Activated naive CD4-positive, alpha-beta T cell treated with anti-CD3 and anti-CD28 coated beads, Interleukin-2, amount 50 U/mL, for 72 hours (primary cell): ENCODE data around the gene SNX27. TPM values are rescaled to one million over a fixed set of nuclear protein-coding genes. Genes with fewer than 3 reads are reported as not detected.
"Not testable (repeated sequence)": the region's sequence is repeated elsewhere in the genome, so short reads cannot be mapped to it uniquely, and the experiment has no call there.

Experiments
- ATAC-seq, 2 donors: fragments of 150-1000 bp; cut with Tn5 transposase; 2 replicates each; pipeline ENCODE4 v1.10.0; 2021; ENCODE audit warnings: mild to moderate bottlenecking in 2 of 2, moderate library complexity in 2 of 2
- DNase-seq, 2 donors: peaks; one replicate each; pipeline ENCODE4 v3.0.0; 2021 to 2022; ENCODE audit warnings: low spot score in 2 of 2
- H3K27ac Mint-ChIP-seq, 2 donors: one replicate each; pipeline ENCODE4 v1.8.0; 2022; ENCODE audit warnings: mild to moderate bottlenecking in 2 of 2, mixed read lengths in 2 of 2
- H3K36me3 Mint-ChIP-seq, 2 donors: one replicate each; pipeline ENCODE4 v1.8.0; 2022; ENCODE audit warnings: mixed read lengths in 2 of 2
- H3K9me3 Mint-ChIP-seq, 2 donors: one replicate each; pipeline ENCODE4 v1.8.0; 2022; ENCODE audit warnings: mixed read lengths in 2 of 2
- total RNA-seq, 2 donors: library from RNA; stranded (reverse); gene quantifications; one replicate each; pipeline ENCODE4 v1.2.3, GENCODE V29; 2022

SNX27 gene
- total RNA-seq, 2 donors from 2014 or later = 24.3 to 34.4 TPM

GRCh38 chr1:151668090-151668489 is 56.2 kb downstream of the SNX27 start:
- H3K27ac Mint-ChIP-seq = no peak overlapping the region
- H3K9me3 Mint-ChIP-seq = no peaks in the 10 kb centered on the region
- no peak for DNase-seq
- peaks cover 13 to 16% of the 10 kb centered on the region in 2 donors for H3K36me3 Mint-ChIP-seq
- no peak for ATAC-seq

GRCh38 chr1:151670036-151670675 is 58.3 kb downstream of the SNX27 start:
- not testable (repeated sequence) for H3K27ac Mint-ChIP-seq, DNase-seq, ATAC-seq, H3K9me3 Mint-ChIP-seq
- H3K36me3 Mint-ChIP-seq = peaks cover 13 to 16% of the 10 kb centered on the region in 2 donors

- no peaks in the 10 kb centered on the region for H3K9me3 Mint-ChIP-seq
- H3K36me3 Mint-ChIP-seq = peaks cover 13% of the 10 kb centered on the region in 2 donors
- no peak for DNase-seq
- H3K27ac Mint-ChIP-seq = no peak overlapping the region
- ATAC-seq = no peak
These were observed 61.6 kb downstream of the SNX27 start for GRCh38 chr1:151673407-151673806.

GRCh38 chr1:151680391-151680790 is 68.5 kb downstream of the SNX27 start:
- Mint-ChIP-seq H3K27ac (peak overlapping the region in 1 of 2 donors; percentile 29), H3K36me3 (no peaks in the 10 kb centered on the region), H3K9me3 (no peaks in the 10 kb centered on the region)
- ATAC-seq = no peak
- DNase-seq = no peak

- H3K9me3 Mint-ChIP-seq = no peaks in the 10 kb centered on the region
- no peak for DNase-seq
- ATAC-seq = no peak
- no peak overlapping the region for H3K27ac Mint-ChIP-seq
- no peaks in the 10 kb centered on the region for H3K36me3 Mint-ChIP-seq
These were observed 69.0 kb downstream of the SNX27 start for GRCh38 chr1:151680826-151681225.

- Mint-ChIP-seq H3K36me3 (no peaks in the 10 kb centered on the region), H3K27ac (peak overlapping the region; percentile 1), H3K9me3 (no peaks in the 10 kb centered on the region)
- DNase-seq (no peak), ATAC-seq (no peak)
These were observed 70.1 kb downstream of the SNX27 start for GRCh38 chr1:151681923-151682322.

GRCh38 chr1:151682901-151683300 is 71.1 kb downstream of the SNX27 start:
- H3K36me3 Mint-ChIP-seq = not testable (repeated sequence)

GRCh38 chr1:151684128-151684527 is 72.3 kb downstream of the SNX27 start:
- no peak for DNase-seq
- no peak overlapping the region for H3K27ac Mint-ChIP-seq
- H3K36me3 Mint-ChIP-seq = no peaks in the 10 kb centered on the region

More at GRCh38 chr1:151682901-151683300, 71.1 kb downstream of the SNX27 start:
- not testable (repeated sequence) for DNase-seq, ATAC-seq, H3K27ac Mint-ChIP-seq, H3K9me3 Mint-ChIP-seq

GRCh38 chr1:151686561-151686960 is 74.7 kb downstream of the SNX27 start:
- H3K36me3 Mint-ChIP-seq = no peaks in the 10 kb centered on the region
- DNase-seq = no peak
- no peak for ATAC-seq
- no peak overlapping the region for H3K27ac Mint-ChIP-seq
- no peaks in the 10 kb centered on the region for H3K9me3 Mint-ChIP-seq

More at GRCh38 chr1:151684128-151684527, 72.3 kb downstream of the SNX27 start:
- ATAC-seq = no peak
- no peaks in the 10 kb centered on the region for H3K9me3 Mint-ChIP-seq

GRCh38 chr1:151689494-151689893 is 77.6 kb downstream of the SNX27 start:
- H3K36me3 Mint-ChIP-seq = peaks cover 0 to 9% of the 10 kb centered on the region in 2 donors
- no peak overlapping the region for H3K27ac Mint-ChIP-seq
- ATAC-seq = no peak
- no peak for DNase-seq
- H3K9me3 Mint-ChIP-seq = no peaks in the 10 kb centered on the region

GRCh38 chr1:151692226-151692625 is 80.4 kb downstream of the SNX27 start:
- no peak overlapping the region for H3K27ac Mint-ChIP-seq
- H3K36me3 Mint-ChIP-seq = peaks cover 0 to 9% of the 10 kb centered on the region in 2 donors
- ATAC-seq (no peak), DNase-seq (no peak)
- no peaks in the 10 kb centered on the region for H3K9me3 Mint-ChIP-seq

GRCh38 chr1:151693057-151693651 is 81.3 kb downstream of the SNX27 start:
- DNase-seq = no peak
- H3K9me3 Mint-ChIP-seq = no peaks in the 10 kb centered on the region
- no peak overlapping the region for H3K27ac Mint-ChIP-seq
- no peak for ATAC-seq
- peaks cover 0 to 9% of the 10 kb centered on the region in 2 donors for H3K36me3 Mint-ChIP-seq

GRCh38 chr1:151701515-151701914 is 89.7 kb downstream of the SNX27 start:
- DNase-seq (no peak), ATAC-seq (no peak)
- H3K27ac Mint-ChIP-seq = no peak overlapping the region

GRCh38 chr1:151702936-151703335 is 91.1 kb downstream of the SNX27 start:
- DNase-seq (no peak), ATAC-seq (no peak)
- Mint-ChIP-seq H3K9me3 (no peaks in the 10 kb centered on the region), H3K27ac (peak overlapping the region in 1 of 2 donors; percentile 58), H3K36me3 (peaks cover 0 to 6% of the 10 kb centered on the region in 2 donors)

More at GRCh38 chr1:151701515-151701914, 89.7 kb downstream of the SNX27 start:
- Mint-ChIP-seq H3K36me3 (peaks cover 0 to 6% of the 10 kb centered on the region in 2 donors), H3K9me3 (no peaks in the 10 kb centered on the region)

- ATAC-seq = no peak
- DNase-seq = no peak
- Mint-ChIP-seq H3K27ac (no peak overlapping the region), H3K36me3 (peaks cover 0 to 6% of the 10 kb centered on the region in 2 donors), H3K9me3 (no peaks in the 10 kb centered on the region)
These were observed 92.0 kb downstream of the SNX27 start for GRCh38 chr1:151703813-151704212.

- H3K27ac Mint-ChIP-seq = no peak overlapping the region
- DNase-seq (no peak), ATAC-seq (no peak)
- H3K9me3 Mint-ChIP-seq = no peaks in the 10 kb centered on the region
- H3K36me3 Mint-ChIP-seq = peaks cover 0 to 6% of the 10 kb centered on the region in 2 donors
These were observed 92.4 kb downstream of the SNX27 start for GRCh38 chr1:151704246-151704645.

GRCh38 chr1:151705146-151705545 is 93.3 kb downstream of the SNX27 start:
- ATAC-seq (no peak), DNase-seq (no peak)
- Mint-ChIP-seq H3K9me3 (no peaks in the 10 kb centered on the region), H3K27ac (no peak overlapping the region), H3K36me3 (peaks cover 0 to 1% of the 10 kb centered on the region in 2 donors)
